ENCODE data around the gene OOSP4A.
"Not testable (repeated sequence)": the region's sequence is repeated elsewhere in the genome, so short reads cannot be mapped to it uniquely, and the experiment has no call there.

OOSP4A gene

DNA sequence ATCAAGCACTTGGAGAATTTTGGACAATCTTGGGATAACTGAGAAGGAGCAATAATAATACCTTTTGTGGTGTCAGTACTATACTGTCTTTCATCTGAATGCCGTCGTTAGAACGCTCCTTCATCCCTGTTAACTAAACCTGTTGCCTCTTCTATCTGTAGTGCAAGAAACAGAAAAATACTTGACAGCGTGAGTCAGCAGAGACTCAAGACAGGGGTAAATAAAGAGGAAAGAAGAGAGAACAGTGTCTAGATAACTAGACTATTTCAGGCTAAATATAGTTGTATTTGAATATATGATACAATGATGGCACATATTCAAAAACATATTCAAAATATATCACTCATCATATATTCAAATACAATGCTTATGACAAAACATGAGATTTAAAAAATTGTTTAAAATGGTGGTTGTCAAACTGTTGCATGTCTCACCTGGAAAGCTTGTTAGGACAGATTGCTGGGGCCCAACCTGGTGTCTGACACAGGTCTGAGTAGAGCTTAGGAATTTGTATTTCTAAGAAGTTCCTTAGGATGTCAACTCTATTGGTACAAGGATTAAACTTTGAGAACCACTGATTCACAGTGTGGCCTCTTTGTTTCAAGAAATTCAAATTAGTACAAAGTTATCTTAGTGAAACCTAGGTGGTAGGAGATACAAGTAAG lies 17.4 kb downstream of the OOSP4A start:
- DNase-seq (ENCODE audit: low read depth in 2 of 2): no peak

DNA sequence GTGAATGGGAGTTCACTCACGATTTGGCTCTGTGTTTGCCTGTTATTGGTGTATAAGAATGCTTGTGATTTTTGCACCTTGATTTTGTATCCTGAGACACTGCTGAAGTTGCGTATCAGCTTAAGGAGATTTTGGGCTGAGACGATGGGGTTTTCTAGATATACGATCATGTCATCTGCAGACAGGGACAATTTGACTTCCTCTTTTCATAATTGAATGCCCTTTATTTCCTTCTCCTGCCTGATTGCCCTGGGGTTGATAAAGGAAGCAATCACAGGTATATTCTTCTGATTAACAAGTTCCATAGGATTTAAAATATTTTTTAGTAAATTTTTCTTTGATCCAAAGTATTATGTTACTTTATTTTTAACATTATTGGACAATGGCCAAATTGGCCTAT lies 18.2 kb downstream of the OOSP4A start:
- DNase-seq (ENCODE audit: low read depth in 2 of 2): not testable (repeated sequence)

DNA sequence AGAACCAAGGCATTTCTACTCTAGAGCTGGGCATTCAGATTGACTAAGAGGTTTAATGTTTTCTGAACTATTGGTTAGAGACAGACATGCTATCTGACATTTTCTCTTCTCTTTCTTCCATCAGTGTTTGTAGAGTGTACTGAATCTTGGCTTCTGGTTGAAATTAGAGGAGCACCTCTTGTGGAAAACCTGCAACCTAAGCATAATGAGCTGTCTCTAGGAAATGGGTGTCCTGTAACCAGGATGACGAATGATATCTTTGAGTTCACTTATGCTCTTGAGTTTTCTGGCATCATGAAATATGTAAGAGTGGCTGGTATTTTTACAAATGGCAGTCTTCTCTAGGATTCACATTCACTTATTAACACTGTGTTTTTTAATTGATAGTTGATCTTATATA lies 19.4 kb downstream of the OOSP4A start:
- DNase-seq (ENCODE audit: low read depth in 2 of 2): no peak

DNA sequence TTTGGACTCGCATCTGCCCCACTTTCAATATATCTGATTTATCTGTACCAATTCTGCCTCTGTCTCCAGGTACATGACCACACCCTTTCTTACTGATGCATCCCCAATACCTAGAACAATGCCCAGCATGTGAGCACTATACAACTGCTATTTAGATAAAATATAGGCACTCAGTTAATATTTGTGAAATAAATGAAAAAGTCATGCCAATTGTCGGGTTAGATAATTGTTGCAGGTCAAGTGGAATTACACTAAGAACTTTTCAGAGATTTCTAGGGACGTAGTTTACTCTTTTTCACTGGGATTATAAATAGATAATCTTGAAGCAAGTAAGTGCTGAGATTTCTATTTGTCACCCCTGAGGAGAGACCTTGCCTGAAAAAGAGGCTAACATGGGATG lies 20.5 kb downstream of the OOSP4A start:
- no peak for DNase-seq (ENCODE audit: low read depth in 2 of 2)

DNA sequence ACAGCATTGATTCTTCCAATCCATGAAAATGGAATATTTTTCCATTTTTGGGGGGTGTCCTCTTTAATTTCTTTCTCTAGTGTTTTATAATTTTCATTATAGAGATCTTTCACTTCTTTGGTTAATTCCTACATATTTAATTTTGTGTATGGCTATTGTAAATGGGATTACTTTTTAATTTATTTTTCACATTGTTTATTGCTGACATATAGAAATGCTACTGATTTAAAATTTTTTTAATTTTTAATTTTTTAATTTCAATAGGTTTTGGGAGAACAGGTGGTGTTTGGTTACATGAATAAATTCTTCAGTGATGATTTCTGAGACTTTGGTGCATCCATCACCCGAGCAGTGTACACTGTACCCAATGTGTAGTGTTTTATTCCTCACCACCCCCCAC lies 26.6 kb downstream of the OOSP4A start:
- DNase-seq (ENCODE audit: low read depth in 2 of 2): no peak

DNA sequence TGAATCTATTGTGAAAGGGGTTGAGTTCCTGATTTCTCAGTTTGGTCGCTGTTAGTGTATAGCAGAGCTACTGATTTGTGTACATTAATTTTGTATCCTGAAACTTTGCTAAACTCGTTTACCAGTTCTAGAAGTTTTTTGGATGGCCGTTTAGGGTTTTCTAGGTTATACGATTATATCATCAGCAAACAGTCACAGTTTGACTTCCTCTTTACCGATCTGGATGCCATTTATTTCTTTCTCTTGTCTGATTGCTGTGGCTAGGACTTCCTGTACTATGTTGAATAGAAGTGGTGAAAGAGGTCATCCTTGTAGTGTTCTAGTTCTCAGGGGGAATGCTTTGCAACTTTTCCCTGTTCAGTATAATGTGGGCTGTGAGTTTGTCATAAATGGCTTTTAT lies 28.6 kb downstream of the OOSP4A start:
- no peak for DNase-seq (ENCODE audit: low read depth in 2 of 2)

DNA sequence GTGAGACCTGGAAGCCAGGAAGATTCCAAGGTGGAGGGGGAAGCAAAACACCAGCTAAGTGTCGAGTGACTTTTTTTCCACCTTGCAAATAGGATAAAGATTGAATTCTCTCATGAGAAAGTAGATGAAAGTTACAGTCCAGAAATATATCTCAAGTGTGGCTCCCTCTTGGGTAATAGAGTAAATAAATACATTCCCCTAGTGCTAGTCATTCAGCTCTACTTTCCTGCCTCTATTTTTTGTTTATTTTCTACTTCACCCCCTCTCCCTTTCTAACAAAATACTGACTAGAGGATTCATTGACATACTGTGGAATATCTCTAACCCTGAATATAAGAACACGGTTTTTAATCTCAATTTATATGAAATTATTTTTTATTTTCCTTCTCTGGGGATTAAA lies 34.0 kb downstream of the OOSP4A start:
- DNase-seq (ENCODE audit: low read depth in 2 of 2): no peak

DNA sequence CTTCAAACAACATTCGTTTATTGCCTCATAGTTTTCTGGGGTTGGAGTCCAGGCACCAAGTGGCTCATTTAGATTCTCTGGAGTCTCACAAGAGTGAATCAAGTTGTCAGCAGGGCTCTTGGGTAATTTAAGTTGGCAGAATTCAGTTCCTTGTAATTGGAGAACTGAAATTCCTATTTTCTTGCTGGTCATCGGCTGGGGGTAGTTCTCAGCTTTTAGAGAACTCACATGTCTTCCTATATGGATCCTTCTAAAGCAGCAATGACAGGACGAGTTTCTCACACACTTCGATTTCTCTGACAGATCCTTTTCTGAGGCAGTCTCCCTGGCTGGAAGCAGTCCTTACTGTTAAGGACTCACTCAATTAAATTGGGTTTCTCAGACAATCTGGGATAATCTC lies 35.9 kb downstream of the OOSP4A start:
- no peak for DNase-seq (ENCODE audit: low read depth in 2 of 2)

DNA sequence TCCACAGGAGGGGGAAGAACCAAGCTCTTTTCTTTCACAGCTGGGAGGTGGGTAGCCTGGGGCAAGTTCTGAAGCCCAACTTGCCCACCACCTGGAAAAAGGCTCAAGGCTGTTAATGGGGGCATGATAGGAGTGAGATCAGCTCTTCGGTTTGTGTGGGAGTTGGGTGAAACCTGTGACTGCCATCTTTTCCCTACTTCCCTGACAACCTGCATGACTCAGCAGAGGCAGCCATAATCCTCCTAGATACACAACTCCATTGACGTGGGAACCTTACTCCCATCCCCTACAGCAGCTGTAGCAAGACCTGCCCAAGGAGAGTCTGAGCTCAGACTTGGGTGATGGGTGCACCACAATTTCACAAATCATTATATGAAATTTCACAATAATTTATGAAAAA lies 39.9 kb downstream of the OOSP4A start:
- no peak for DNase-seq (ENCODE audit: low read depth in 2 of 2)

DNA sequence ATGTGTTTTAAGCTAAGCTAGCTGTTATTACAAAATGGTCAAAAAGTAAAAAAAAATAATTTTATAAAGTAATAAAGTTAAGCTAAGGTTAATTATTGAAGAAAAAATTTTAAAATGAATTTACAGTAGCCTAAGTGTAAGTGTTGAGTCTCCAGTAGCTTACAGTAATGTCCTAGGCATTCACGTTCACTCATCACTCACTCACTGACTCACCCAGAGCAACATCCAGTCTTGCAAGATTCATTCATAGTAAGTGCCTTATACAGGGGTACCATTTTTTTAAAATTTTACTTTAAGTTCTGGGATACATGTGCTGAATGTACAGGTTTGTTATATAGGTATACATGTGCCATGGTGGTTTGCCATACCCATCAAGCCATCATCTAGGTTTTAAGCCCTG lies 41.5 kb downstream of the OOSP4A start:
- DNase-seq (ENCODE audit: low read depth in 2 of 2): no peak

DNA sequence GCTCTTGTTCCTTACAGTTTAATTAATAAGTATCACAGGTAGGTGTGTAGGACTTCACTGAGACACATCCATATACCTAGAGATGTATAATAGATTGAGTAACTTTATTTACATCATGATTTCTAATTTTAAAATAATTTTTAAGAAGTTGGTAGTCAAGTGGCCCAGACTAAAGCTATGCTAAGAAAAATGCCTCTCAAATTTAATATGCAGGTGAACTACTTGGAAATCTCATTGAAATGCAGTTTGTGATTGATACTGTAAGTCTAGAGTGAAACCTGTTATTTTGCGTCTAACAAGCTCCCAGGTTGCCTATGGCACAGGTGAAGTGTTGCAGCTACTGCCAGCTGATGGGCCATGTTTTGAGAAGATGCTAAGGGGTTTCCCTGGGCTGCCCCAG lies 53.0 kb downstream of the OOSP4A start, which contains the start of gene OOSP4B:
OOSP4B (plus strand) TSS at position 301 of the 400 bp plus-strand sequence.
- no peak for DNase-seq (ENCODE audit: low read depth in 2 of 2)

DNA sequence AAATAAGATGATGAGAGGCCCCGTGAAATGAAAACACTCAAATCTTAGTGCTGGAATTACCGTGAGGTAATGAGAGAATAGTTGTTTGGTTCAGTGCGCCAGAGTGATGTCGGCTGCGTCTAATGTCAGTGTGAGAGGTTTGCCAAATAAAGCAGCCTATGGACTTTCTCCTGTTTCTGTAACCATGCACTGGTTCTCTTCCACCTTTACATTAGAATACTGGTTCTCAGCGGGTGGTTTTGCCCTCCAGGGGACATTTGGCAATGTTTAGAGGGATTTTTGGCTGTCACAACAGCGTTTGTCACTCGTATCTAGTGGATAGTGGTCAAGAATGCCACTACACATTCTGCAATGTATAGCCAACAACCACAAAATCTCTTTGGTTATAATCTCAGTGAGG lies 54.2 kb downstream of the OOSP4A start:
- no peak for DNase-seq (ENCODE audit: low read depth in 2 of 2)

All from stimulated activated CD4-positive, alpha-beta T cell treated with anti-CD3 and anti-CD28 coated beads, Interleukin-1b, Interleukin-23, amount 100 ng/mL, for 1 hour (primary cell).